Hematopoietic multipotent progenitor cell treated with erythropoietin and hydrocortisone succinate and interleukin-3 and kit ligand, for 8 days (in vitro differentiated cells): ENCODE data around the gene MS4A15.
"Not testable (repeated sequence)": the region's sequence is repeated elsewhere in the genome, so short reads cannot be mapped to it uniquely, and the experiment has no call there.

Experiments
- DNase-seq: peaks from one replicate; pipeline ENCODE4 v3.0.0-alpha.2; 2015

MS4A15 gene

DNA sequence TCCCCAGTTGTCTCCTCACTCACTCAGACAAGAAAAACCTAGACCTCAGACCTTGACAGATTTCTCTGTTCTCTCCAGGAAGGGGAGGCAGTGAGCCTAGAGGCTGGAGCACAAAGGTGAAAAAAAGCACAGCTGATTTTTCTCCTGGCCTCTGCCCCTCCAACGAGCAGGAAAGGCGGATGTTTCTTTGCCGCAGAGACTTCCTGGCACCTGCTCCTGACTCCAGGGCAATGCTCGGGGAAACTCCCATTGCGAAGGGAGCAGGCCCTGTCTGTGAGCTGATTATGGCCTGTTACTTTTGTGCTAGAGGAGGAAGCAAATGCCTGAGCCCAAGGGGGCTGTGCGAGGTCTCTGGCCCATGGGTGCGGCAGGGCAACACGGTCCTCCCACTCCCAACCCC lies 53.9 kb downstream of the MS4A15 start:
- no peak for DNase-seq

DNA sequence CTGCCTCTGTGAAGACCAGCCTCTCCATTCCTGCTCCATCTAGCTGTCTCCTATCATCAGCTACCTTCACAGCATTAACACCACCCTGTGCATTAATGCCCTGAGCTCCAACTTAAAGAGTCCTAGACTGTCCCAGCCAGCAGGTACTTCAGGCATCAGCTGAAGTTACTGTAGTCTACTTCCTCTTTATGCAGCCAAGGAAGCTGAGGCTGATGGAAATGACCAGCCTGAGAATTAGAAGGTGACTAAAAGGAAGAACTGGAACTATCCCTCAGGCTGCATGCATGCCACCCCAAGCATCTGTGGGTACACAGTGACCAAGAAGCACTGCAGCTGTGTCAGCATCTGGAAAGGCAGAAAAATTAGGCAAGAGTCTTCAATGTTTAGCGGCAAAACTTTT lies 56.7 kb downstream of the MS4A15 start:
- no peak for DNase-seq

DNA sequence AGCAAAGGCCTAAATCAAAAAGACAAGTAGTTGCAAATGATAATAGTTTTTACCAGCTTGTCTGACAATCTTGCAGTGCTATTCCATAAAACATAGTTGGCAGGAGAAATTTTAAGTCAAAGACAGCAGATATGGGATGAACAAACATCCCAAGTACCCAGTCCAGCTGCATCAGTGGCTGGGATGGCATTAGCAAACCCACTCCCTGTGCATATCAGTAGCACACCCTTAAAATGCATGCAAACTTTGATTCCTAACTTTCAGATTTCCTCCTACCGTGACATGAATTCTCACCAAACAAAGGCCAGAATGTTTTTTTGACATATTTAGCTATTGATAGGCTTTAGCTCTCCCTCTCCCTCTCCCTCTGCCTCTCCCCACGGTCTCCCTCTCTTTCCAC lies 57.4 kb downstream of the MS4A15 start:
- DNase-seq: no peak

DNA sequence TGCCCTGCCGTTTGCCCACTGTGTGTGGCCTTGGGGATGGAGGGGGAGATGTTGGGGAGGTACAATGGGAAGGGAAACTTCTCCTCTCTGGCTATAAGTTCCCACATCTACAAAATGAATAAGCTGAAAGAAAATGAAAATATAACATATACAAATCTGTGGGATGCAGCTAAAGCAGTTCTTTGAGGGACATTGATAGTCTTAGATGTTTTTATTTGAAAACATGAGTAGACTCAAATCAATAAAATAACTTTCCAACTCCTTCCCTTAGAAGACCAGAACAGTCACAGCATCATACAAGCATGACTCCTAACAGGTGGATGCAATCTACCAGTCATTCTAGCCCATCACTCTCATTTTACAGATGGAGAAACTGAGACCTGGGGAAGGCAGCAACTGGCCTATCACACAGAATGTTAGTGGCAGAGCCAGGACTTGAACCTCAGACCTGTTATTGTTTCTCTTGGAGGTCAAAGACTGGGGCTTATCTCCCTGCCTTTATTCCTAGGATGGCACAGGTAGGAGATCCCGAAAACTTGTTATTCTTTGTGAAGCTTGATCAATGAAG lies 60.0 kb downstream of the MS4A15 start:
- no peak for DNase-seq

DNA sequence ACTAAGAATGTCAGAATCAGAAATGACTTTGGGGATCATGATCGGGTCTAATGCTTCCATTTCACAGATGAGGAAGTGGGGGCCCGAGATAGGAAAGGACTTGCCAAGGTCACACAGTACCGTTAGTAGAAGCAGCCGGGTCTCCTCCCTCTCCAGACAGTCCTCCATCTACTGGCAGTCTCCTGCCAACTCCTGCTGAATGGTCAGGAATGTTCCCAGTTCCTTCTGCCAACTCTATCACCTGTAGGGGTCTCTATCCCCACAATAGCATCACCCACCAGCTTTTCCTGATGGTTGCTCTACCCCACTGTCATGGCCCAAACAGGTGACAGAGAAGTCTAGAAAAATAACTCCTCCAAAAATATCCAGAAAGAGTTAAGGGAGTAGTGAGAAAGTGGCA lies 61.4 kb downstream of the MS4A15 start:
- no peak for DNase-seq

DNA sequence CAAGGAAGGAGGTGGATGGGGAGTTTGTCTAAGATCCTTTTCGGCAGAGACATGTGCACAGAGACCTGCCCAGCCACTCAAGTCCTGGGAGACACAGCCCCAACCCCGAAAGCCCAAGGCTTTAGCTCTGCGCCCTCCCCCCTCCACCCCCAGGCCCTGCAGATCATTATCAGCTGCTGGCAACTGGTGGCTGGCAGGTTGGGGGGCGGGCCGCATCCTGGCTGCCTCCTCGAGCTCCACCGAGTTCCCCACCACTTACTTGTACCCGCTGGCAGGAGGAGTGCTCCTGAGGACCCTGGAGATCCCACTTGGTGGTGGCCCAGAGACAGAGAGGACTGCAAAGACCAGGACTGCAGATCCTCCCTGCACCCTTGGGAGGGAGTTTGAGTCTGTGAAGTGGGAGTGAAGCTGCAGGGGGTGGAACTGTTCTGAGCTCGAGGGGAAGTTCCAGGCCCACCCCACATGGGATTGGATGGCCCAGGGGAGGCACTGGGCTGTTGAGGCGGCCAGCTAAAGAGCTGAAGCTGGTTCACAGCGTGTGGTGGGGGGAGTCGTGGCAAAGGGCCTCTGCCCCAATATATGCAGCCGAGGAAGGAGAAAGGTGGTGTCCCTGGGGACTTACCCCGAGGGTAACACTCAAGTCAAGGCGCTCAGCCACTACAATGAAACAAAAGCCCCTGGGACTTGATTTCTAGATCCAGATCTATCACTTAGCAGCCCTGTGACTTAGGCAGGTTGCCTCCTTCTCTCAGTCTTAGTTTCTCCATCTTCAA lies 65.3 kb downstream of the MS4A15 start:
- DNase-seq: no peak

DNA sequence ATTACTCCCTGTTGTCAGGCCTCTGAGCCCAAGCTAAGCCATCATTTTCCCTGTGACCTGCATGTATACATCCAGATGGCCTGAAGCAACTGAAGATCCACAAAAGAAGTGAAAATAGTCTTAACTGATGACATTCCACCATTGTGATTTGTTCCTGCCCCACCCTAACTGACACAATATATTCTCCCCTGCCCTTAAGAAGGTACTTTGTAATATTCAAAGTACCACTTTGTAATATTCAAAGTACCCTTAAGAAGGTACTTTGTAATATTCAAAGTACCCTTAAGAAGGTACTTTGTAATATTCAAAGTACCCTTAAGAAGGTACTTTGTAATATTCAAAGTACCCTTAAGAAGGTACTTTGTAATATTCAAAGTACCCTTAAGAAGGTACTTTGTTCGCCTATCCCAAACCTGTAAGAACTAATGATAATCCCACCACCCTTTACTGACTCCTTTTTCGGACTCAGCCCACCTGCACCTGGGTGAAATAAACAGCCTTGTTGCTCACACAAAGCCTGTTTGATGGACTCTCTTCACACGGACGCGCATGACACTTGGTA lies 67.2 kb downstream of the MS4A15 start:
- DNase-seq: not testable (repeated sequence)

DNA sequence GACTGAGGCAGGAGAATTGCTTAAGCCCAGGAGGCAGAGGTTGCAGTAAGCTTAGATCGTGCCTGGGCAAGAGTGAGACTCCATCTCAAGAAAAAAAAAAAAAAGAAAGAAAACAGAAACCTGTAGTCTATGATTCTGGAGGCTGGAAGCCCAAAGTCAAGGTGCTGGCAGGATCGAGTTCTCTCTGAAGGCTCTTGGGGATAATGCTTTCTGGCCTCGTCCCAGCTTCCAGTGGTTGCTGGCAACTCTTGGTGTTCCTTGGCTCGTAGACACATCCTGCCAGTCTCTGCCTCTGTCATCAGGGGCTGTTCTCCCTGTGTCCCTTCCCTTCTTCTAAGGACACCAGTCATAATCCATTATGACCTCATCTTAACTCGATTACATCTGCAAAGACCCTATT lies 68.5 kb downstream of the MS4A15 start:
- DNase-seq: no peak

DNA sequence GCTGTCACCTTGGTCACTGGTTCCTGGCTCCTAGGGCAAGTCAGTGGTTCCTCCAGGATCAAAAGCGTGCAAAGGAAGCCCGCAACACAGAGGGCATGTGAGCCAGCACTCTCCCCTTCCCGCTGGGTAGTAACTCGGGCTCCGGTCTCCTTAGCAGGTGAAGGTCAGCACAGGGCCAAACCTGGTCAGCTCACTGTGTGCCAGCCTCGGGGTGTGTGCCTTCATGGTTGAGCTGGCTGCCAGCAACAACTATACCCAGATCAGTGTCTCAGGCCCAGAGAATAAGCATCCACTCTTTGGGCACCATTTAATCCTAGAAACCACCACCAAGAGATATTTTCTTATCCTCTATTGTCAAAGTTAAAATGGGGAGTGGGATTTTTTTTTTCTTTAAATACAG lies 69.1 kb downstream of the MS4A15 start:
- DNase-seq: no peak
